ENCODE data around the gene HARS1.
"Not testable (repeated sequence)": the region's sequence is repeated elsewhere in the genome, so short reads cannot be mapped to it uniquely, and the experiment has no call there.

Gene HARS1

DNA sequence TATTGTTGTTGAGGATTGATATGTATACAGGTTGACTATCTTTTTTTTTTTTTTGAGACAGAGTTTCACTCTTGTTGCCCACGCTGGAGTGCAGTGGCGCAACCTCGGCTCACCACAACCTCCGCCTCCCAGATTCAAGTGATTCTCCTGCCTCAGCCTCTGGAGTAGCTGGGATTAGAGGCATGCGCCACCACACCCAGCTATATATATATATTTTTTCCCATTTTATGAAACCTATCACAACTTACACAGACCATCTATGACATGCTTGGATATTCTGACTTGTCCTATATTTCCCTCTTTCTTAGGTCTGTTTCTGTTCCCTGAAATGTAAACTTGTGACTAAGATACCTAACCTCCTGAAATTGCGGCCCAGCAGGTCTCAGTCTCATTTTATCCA is 63.2 kb downstream of the HARS1 start:
- TF ChIP-seq, protein P1, sequence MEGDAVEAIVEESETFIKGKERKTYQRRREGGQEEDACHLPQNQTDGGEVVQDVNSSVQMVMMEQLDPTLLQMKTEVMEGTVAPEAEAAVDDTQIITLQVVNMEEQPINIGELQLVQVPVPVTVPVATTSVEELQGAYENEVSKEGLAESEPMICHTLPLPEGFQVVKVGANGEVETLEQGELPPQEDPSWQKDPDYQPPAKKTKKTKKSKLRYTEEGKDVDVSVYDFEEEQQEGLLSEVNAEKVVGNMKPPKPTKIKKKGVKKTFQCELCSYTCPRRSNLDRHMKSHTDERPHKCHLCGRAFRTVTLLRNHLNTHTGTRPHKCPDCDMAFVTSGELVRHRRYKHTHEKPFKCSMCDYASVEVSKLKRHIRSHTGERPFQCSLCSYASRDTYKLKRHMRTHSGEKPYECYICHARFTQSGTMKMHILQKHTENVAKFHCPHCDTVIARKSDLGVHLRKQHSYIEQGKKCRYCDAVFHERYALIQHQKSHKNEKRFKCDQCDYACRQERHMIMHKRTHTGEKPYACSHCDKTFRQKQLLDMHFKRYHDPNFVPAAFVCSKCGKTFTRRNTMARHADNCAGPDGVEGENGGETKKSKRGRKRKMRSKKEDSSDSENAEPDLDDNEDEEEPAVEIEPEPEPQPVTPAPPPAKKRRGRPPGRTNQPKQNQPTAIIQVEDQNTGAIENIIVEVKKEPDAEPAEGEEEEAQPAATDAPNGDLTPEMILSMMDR (IDR thresholded peaks at IDR 0.05), result no peak
- no peak for TF ChIP-seq ZFX (IDR thresholded peaks at IDR 0.05; ENCODE audit: borderline replicate concordance)
- H3K27ac ChIP-seq, result no peak overlapping the region

GRCh38 chr5:140624886-140625285 is 66.3 kb downstream of the HARS1 start:
- H3K27ac ChIP-seq, result not testable (repeated sequence)

Measured in 22Rv1 (cell line).